ENCODE data around the gene ZNF154.

DNA sequence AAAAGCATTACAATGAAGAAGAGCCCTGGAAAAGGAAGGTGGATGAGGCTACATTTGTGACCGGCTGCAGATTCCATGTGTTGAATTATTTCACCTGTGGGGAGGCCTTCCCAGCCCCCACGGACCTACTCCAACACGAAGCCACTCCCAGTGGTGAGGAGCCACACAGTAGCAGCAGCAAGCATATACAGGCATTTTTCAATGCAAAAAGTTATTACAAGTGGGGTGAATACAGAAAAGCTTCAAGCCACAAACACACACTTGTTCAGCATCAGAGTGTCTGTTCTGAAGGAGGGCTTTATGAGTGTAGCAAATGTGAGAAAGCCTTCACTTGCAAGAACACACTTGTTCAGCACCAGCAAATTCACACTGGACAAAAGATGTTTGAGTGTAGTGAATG, 22.3 kb downstream of the ZNF154 start:
- TF ChIP-seq EZH2 (IDR thresholded peaks at IDR 0.05; ENCODE audit: insufficient read depth, poor library complexity, severe bottlenecking) (no peak), EZH2phosphoT487 (IDR thresholded peaks at IDR 0.05; ENCODE audit: insufficient read depth, low read depth) (no peak)

Data from GM23248 (cell line).